Activated naive CD8-positive, alpha-beta T cell treated with anti-CD3 and anti-CD28 coated beads for 36 hours (primary cell): ENCODE data around the gene COLGALT1. TPM values are rescaled to one million over a fixed set of nuclear protein-coding genes. Genes with fewer than 3 reads are reported as not detected.
A peak's percentile ranks its signal among the peaks of the same experiment; 100 is the strongest.

Experiments
- DNase-seq: peaks from one replicate; pipeline ENCODE4 v3.0.0; 2021
- H3K27ac Mint-ChIP-seq: one replicate; pipeline ENCODE4 v1.8.0; 2022; ENCODE audit warnings: mild to moderate bottlenecking, moderate library complexity, mixed read lengths
- H3K27me3 Mint-ChIP-seq: one replicate; pipeline ENCODE4 v1.8.0; 2022; ENCODE audit warnings: mild to moderate bottlenecking, mixed read lengths
- H3K36me3 Mint-ChIP-seq: one replicate; pipeline ENCODE4 v1.8.0; 2021; ENCODE audit warnings: mild to moderate bottlenecking, mixed read lengths
- H3K4me1 Mint-ChIP-seq: one replicate; pipeline ENCODE4 v1.8.0; 2021; ENCODE audit warnings: mixed read lengths
- H3K4me3 Mint-ChIP-seq: one replicate; pipeline ENCODE4 v1.8.0; 2022; ENCODE audit warnings: mild to moderate bottlenecking, moderate library complexity, mixed read lengths
- H3K9me3 Mint-ChIP-seq: one replicate; pipeline ENCODE4 v1.8.0; 2022; ENCODE audit warnings: mixed read lengths
- total RNA-seq, 2 experiments: library from RNA; stranded (reverse); gene quantifications; one replicate each; pipeline ENCODE4 v1.2.3, GENCODE V29; 2021

Gene COLGALT1
- total RNA-seq, 2 experiments from 2014 or later, result 78.9 to 80.1 TPM

- H3K4me1 Mint-ChIP-seq, result peaks cover 30% of the 10 kb centered on the region
- H3K36me3 Mint-ChIP-seq, result peaks cover 22% of the 10 kb centered on the region
- no peak overlapping the region for H3K4me3 Mint-ChIP-seq
- DNase-seq, result peak; percentile 42
- peaks cover 10% of the 10 kb centered on the region for H3K9me3 Mint-ChIP-seq
- no peaks in the 10 kb centered on the region for H3K27me3 Mint-ChIP-seq
- no peak overlapping the region for H3K27ac Mint-ChIP-seq
Measured at GRCh38 chr19:17526922-17527321, 28.5 kb upstream of the COLGALT1 start.

- peaks cover 10% of the 10 kb centered on the region for H3K9me3 Mint-ChIP-seq
- H3K36me3 Mint-ChIP-seq, result peaks cover 18% of the 10 kb centered on the region
- H3K27me3 Mint-ChIP-seq, result no peaks in the 10 kb centered on the region
- H3K4me3 Mint-ChIP-seq, result peak overlapping the region; percentile 7
- H3K27ac Mint-ChIP-seq, result no peak overlapping the region
- H3K4me1 Mint-ChIP-seq, result peaks cover 29% of the 10 kb centered on the region
- no peak for DNase-seq
Measured at GRCh38 chr19:17527326-17527725, 28.1 kb upstream of the COLGALT1 start.

- H3K9me3 Mint-ChIP-seq, result peaks cover 10% of the 10 kb centered on the region
- H3K27me3 Mint-ChIP-seq, result no peaks in the 10 kb centered on the region
- peaks cover 19% of the 10 kb centered on the region for H3K4me1 Mint-ChIP-seq
- H3K4me3 Mint-ChIP-seq, result no peak overlapping the region
- peaks cover 5% of the 10 kb centered on the region for H3K36me3 Mint-ChIP-seq
- H3K27ac Mint-ChIP-seq, result no peak overlapping the region
- no peak for DNase-seq
Measured at GRCh38 chr19:17528610-17529009, 26.8 kb upstream of the COLGALT1 start.

- H3K27ac Mint-ChIP-seq, result no peak overlapping the region
- DNase-seq, result no peak
- H3K4me1 Mint-ChIP-seq, result peaks cover 12% of the 10 kb centered on the region
- H3K9me3 Mint-ChIP-seq, result peaks cover 6% of the 10 kb centered on the region
- H3K27me3 Mint-ChIP-seq, result no peaks in the 10 kb centered on the region
- H3K4me3 Mint-ChIP-seq, result no peak overlapping the region
- no peaks in the 10 kb centered on the region for H3K36me3 Mint-ChIP-seq
Measured at GRCh38 chr19:17529239-17530158, 25.9 kb upstream of the COLGALT1 start.

- Mint-ChIP-seq H3K4me1 (peaks cover 7% of the 10 kb centered on the region), H3K9me3 (peaks cover 6% of the 10 kb centered on the region), H3K27ac (no peak overlapping the region), H3K27me3 (no peaks in the 10 kb centered on the region), H3K4me3 (no peak overlapping the region), H3K36me3 (no peaks in the 10 kb centered on the region)
- no peak for DNase-seq
Measured at GRCh38 chr19:17530586-17530985, 24.9 kb upstream of the COLGALT1 start.

- H3K9me3 Mint-ChIP-seq, result peaks cover 6% of the 10 kb centered on the region
Measured at GRCh38 chr19:17532116-17532515, 23.3 kb upstream of the COLGALT1 start.

GRCh38 chr19:17532557-17532956 lies 22.9 kb upstream of the COLGALT1 start:
- Mint-ChIP-seq H3K4me1 (no peaks in the 10 kb centered on the region), H3K36me3 (no peaks in the 10 kb centered on the region), H3K27ac (no peak overlapping the region), H3K9me3 (peaks cover 6% of the 10 kb centered on the region), H3K4me3 (no peak overlapping the region), H3K27me3 (no peaks in the 10 kb centered on the region)
- DNase-seq, result no peak

More at GRCh38 chr19:17532116-17532515, 23.3 kb upstream of the COLGALT1 start:
- Mint-ChIP-seq H3K27ac (no peak overlapping the region), H3K27me3 (no peaks in the 10 kb centered on the region), H3K4me3 (no peak overlapping the region), H3K4me1 (no peaks in the 10 kb centered on the region), H3K36me3 (no peaks in the 10 kb centered on the region)
- no peak for DNase-seq

GRCh38 chr19:17534767-17535166 lies 20.7 kb upstream of the COLGALT1 start:
- no peaks in the 10 kb centered on the region for H3K36me3 Mint-ChIP-seq
- H3K27ac Mint-ChIP-seq, result no peak overlapping the region
- H3K27me3 Mint-ChIP-seq, result peaks cover 7% of the 10 kb centered on the region
- H3K9me3 Mint-ChIP-seq, result no peaks in the 10 kb centered on the region
- H3K4me1 Mint-ChIP-seq, result peaks cover 11% of the 10 kb centered on the region
- DNase-seq, result no peak
- no peak overlapping the region for H3K4me3 Mint-ChIP-seq

- DNase-seq, result no peak
- Mint-ChIP-seq H3K4me3 (no peak overlapping the region), H3K9me3 (no peaks in the 10 kb centered on the region), H3K36me3 (no peaks in the 10 kb centered on the region), H3K4me1 (peaks cover 12% of the 10 kb centered on the region), H3K27me3 (peaks cover 7% of the 10 kb centered on the region), H3K27ac (no peak overlapping the region)
Measured at GRCh38 chr19:17536955-17537354, 18.5 kb upstream of the COLGALT1 start.

- Mint-ChIP-seq H3K4me3 (peak overlapping the region; percentile 24), H3K36me3 (no peaks in the 10 kb centered on the region), H3K27me3 (peaks cover 7% of the 10 kb centered on the region), H3K27ac (no peak overlapping the region), H3K4me1 (peaks cover 12% of the 10 kb centered on the region), H3K9me3 (no peaks in the 10 kb centered on the region)
- no peak for DNase-seq
Measured at GRCh38 chr19:17538684-17539237, 16.7 kb upstream of the COLGALT1 start.

- Mint-ChIP-seq H3K36me3 (no peaks in the 10 kb centered on the region), H3K9me3 (no peaks in the 10 kb centered on the region), H3K4me3 (peak overlapping the region; percentile 74), H3K4me1 (peaks cover 12% of the 10 kb centered on the region), H3K27me3 (peaks cover 7% of the 10 kb centered on the region), H3K27ac (peak overlapping the region; percentile 54)
- peak; percentile 95 for DNase-seq
Measured at GRCh38 chr19:17539238-17540117, 16.0 kb upstream of the COLGALT1 start.

GRCh38 chr19:17540174-17540573 lies 15.3 kb upstream of the COLGALT1 start:
- Mint-ChIP-seq H3K4me1 (peaks cover 12% of the 10 kb centered on the region), H3K36me3 (no peaks in the 10 kb centered on the region), H3K27me3 (peaks cover 7% of the 10 kb centered on the region), H3K27ac (no peak overlapping the region), H3K9me3 (no peaks in the 10 kb centered on the region), H3K4me3 (no peak overlapping the region)
- DNase-seq, result no peak

GRCh38 chr19:17541184-17541759 lies 14.2 kb upstream of the COLGALT1 start:
- no peaks in the 10 kb centered on the region for H3K36me3 Mint-ChIP-seq
- H3K27ac Mint-ChIP-seq, result no peak overlapping the region
- DNase-seq, result no peak
- peaks cover 7% of the 10 kb centered on the region for H3K27me3 Mint-ChIP-seq
- H3K4me3 Mint-ChIP-seq, result no peak overlapping the region
- peaks cover 12% of the 10 kb centered on the region for H3K4me1 Mint-ChIP-seq
- H3K9me3 Mint-ChIP-seq, result no peaks in the 10 kb centered on the region

- Mint-ChIP-seq H3K27ac (no peak overlapping the region), H3K4me3 (no peak overlapping the region), H3K4me1 (peaks cover 12% of the 10 kb centered on the region), H3K27me3 (peaks cover 7% of the 10 kb centered on the region), H3K9me3 (no peaks in the 10 kb centered on the region), H3K36me3 (no peaks in the 10 kb centered on the region)
- no peak for DNase-seq
Measured at GRCh38 chr19:17542042-17542441, 13.4 kb upstream of the COLGALT1 start.
